ENCODE data around the gene RBCK1. TPM values are rescaled to one million over a fixed set of nuclear protein-coding genes. Genes with fewer than 3 reads are reported as not detected.
A peak's percentile ranks its signal among the peaks of the same experiment; 100 is the strongest.

The RBCK1 gene
- total and polyA plus RNA-seq, 9 of the 15 experiments (the other 6 are each of a cell fraction or from before 2014, with no cell fraction given): 5.9 to 59.3 (median 26.5) TPM

DNA sequence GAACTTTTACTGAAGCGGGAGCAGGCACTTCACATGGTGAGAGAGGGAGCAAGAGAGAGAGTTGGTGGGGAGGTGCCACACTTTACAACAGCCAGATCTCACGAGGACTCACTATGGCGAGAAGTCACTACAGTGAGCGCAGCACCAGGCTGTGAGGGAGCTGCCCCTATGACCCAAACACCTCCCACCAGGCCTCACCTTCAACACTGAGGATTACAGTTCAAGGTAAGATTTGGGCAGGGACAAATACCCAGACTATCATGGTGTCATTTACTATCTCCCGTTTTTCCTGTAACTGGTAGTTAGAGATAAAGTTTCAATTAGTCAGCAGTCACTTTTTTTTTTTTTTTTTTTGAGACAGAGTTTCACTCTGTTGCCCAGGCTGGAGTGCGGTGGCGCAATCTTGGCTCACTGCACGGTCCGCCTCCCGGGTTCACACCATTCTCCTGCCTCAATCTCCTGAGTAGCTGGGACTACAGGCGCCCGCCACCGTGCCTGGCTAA, 7.8 kb downstream of the RBCK1 start (continued):
- TF ChIP-seq, protein P1, sequence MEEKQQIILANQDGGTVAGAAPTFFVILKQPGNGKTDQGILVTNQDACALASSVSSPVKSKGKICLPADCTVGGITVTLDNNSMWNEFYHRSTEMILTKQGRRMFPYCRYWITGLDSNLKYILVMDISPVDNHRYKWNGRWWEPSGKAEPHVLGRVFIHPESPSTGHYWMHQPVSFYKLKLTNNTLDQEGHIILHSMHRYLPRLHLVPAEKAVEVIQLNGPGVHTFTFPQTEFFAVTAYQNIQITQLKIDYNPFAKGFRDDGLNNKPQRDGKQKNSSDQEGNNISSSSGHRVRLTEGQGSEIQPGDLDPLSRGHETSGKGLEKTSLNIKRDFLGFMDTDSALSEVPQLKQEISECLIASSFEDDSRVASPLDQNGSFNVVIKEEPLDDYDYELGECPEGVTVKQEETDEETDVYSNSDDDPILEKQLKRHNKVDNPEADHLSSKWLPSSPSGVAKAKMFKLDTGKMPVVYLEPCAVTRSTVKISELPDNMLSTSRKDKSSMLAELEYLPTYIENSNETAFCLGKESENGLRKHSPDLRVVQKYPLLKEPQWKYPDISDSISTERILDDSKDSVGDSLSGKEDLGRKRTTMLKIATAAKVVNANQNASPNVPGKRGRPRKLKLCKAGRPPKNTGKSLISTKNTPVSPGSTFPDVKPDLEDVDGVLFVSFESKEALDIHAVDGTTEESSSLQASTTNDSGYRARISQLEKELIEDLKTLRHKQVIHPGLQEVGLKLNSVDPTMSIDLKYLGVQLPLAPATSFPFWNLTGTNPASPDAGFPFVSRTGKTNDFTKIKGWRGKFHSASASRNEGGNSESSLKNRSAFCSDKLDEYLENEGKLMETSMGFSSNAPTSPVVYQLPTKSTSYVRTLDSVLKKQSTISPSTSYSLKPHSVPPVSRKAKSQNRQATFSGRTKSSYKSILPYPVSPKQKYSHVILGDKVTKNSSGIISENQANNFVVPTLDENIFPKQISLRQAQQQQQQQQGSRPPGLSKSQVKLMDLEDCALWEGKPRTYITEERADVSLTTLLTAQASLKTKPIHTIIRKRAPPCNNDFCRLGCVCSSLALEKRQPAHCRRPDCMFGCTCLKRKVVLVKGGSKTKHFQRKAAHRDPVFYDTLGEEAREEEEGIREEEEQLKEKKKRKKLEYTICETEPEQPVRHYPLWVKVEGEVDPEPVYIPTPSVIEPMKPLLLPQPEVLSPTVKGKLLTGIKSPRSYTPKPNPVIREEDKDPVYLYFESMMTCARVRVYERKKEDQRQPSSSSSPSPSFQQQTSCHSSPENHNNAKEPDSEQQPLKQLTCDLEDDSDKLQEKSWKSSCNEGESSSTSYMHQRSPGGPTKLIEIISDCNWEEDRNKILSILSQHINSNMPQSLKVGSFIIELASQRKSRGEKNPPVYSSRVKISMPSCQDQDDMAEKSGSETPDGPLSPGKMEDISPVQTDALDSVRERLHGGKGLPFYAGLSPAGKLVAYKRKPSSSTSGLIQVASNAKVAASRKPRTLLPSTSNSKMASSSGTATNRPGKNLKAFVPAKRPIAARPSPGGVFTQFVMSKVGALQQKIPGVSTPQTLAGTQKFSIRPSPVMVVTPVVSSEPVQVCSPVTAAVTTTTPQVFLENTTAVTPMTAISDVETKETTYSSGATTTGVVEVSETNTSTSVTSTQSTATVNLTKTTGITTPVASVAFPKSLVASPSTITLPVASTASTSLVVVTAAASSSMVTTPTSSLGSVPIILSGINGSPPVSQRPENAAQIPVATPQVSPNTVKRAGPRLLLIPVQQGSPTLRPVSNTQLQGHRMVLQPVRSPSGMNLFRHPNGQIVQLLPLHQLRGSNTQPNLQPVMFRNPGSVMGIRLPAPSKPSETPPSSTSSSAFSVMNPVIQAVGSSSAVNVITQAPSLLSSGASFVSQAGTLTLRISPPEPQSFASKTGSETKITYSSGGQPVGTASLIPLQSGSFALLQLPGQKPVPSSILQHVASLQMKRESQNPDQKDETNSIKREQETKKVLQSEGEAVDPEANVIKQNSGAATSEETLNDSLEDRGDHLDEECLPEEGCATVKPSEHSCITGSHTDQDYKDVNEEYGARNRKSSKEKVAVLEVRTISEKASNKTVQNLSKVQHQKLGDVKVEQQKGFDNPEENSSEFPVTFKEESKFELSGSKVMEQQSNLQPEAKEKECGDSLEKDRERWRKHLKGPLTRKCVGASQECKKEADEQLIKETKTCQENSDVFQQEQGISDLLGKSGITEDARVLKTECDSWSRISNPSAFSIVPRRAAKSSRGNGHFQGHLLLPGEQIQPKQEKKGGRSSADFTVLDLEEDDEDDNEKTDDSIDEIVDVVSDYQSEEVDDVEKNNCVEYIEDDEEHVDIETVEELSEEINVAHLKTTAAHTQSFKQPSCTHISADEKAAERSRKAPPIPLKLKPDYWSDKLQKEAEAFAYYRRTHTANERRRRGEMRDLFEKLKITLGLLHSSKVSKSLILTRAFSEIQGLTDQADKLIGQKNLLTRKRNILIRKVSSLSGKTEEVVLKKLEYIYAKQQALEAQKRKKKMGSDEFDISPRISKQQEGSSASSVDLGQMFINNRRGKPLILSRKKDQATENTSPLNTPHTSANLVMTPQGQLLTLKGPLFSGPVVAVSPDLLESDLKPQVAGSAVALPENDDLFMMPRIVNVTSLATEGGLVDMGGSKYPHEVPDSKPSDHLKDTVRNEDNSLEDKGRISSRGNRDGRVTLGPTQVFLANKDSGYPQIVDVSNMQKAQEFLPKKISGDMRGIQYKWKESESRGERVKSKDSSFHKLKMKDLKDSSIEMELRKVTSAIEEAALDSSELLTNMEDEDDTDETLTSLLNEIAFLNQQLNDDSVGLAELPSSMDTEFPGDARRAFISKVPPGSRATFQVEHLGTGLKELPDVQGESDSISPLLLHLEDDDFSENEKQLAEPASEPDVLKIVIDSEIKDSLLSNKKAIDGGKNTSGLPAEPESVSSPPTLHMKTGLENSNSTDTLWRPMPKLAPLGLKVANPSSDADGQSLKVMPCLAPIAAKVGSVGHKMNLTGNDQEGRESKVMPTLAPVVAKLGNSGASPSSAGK (IDR thresholded peaks at IDR 0.05): peak; percentile 70
- no peak for TF ChIP-seq HMGN3 (IDR thresholded peaks at IDR 0.05; ENCODE audit: borderline replicate concordance, extremely low read depth, insufficient read length, low read depth, low read length)
- TF ChIP-seq SMARCB1 (IDR thresholded peaks at IDR 0.05; ENCODE audit: insufficient read length, low read depth): no peak
- TF ChIP-seq GATA2 (CRISPR knock-in tag; IDR thresholded peaks at IDR 0.05): peak; percentile 45; the same call in 1 of the 2 replicates
- no peak for TF ChIP-seq FOXJ3 (CRISPR knock-in tag; IDR thresholded peaks at IDR 0.05)
- TF ChIP-seq, protein P2, sequence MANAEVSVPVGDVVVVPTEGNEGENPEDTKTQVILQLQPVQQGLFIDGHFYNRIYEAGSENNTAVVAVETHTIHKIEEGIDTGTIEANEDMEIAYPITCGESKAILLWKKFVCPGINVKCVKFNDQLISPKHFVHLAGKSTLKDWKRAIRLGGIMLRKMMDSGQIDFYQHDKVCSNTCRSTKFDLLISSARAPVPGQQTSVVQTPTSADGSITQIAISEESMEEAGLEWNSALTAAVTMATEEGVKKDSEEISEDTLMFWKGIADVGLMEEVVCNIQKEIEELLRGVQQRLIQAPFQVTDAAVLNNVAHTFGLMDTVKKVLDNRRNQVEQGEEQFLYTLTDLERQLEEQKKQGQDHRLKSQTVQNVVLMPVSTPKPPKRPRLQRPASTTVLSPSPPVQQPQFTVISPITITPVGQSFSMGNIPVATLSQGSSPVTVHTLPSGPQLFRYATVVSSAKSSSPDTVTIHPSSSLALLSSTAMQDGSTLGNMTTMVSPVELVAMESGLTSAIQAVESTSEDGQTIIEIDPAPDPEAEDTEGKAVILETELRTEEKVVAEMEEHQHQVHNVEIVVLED (CRISPR knock-in tag; IDR thresholded peaks at IDR 0.05): no peak
- TF ChIP-seq PCBP2 (IDR thresholded peaks at IDR 0.05; ENCODE audit: low read depth, low read length, poor library complexity, severe bottlenecking): no peak
- no peak for TF ChIP-seq DNMT1 (IDR thresholded peaks at IDR 0.05)
- TF ChIP-seq ETV1 (tag; conservative IDR thresholded peaks at IDR 0.05; ENCODE audit: low read depth): no peak
- 0 out of 2 replicates have a peak, but pooled peaks have one; percentile 42 for TF ChIP-seq TOE1 (IDR thresholded peaks at IDR 0.05; ENCODE audit: borderline replicate concordance)
- TF ChIP-seq TOE1 (CRISPR knock-in tag; IDR thresholded peaks at IDR 0.05; ENCODE audit: borderline replicate concordance, low read depth): no peak
- TF ChIP-seq CHD1 (IDR thresholded peaks at IDR 0.05; ENCODE audit: low read length): no peak
- TF ChIP-seq ZNF23 (CRISPR knock-in tag; IDR thresholded peaks at IDR 0.05): no peak
- no peak for TF ChIP-seq RBFOX2 (IDR thresholded peaks at IDR 0.05; ENCODE audit: low read depth, low read length)
- no peak for TF ChIP-seq RBM39 (optimal IDR thresholded peaks at IDR 0.05; ENCODE audit: low read depth, low read length)
